ENCODE measurements around the gene ISCA2.
"Not testable (repeated sequence)": the region's sequence is repeated elsewhere in the genome, so short reads cannot be mapped to it uniquely, and the experiment has no call there.

ISCA2 gene

DNA sequence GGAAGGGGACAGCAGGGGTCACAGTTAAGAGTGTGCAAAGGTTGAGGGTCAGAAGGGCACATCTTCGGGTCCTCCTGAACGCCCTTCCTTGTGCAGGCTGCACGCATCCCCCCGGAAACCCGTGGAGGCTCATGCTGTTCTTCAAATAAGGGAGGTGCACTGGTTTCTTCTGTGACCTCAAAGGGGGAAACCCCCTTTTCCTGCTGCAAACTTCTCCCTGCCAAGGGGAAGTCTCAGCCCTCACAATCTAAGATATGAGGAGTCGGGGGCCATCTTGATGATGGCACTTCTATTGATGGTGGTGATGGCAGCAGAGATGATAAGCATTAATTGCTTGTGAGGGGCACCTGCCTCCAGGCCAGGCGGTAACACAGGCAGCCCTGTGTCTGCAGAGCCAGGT, 40.0 kb downstream of the ISCA2 start:
- no peak overlapping the region for H3K9ac ChIP-seq (ENCODE audit: low read length)
- H3K4me2 ChIP-seq (ENCODE audit: low read length) = no peak overlapping the region
- no peaks in the 10 kb centered on the region for H3K9me3 ChIP-seq (ENCODE audit: insufficient read depth, low read length)
- TF ChIP-seq, protein P1, sequence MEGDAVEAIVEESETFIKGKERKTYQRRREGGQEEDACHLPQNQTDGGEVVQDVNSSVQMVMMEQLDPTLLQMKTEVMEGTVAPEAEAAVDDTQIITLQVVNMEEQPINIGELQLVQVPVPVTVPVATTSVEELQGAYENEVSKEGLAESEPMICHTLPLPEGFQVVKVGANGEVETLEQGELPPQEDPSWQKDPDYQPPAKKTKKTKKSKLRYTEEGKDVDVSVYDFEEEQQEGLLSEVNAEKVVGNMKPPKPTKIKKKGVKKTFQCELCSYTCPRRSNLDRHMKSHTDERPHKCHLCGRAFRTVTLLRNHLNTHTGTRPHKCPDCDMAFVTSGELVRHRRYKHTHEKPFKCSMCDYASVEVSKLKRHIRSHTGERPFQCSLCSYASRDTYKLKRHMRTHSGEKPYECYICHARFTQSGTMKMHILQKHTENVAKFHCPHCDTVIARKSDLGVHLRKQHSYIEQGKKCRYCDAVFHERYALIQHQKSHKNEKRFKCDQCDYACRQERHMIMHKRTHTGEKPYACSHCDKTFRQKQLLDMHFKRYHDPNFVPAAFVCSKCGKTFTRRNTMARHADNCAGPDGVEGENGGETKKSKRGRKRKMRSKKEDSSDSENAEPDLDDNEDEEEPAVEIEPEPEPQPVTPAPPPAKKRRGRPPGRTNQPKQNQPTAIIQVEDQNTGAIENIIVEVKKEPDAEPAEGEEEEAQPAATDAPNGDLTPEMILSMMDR (IDR thresholded peaks at IDR 0.05; ENCODE audit: low read depth, low read length) = no peak
- no peak for TF ChIP-seq EZH2phosphoT487 (IDR thresholded peaks at IDR 0.05; ENCODE audit: low read depth)
- H3K79me2 ChIP-seq (ENCODE audit: low read length) = no peaks in the 10 kb centered on the region
- no peak overlapping the region for H3K4me3 ChIP-seq (ENCODE audit: low read length)
- no peaks in the 10 kb centered on the region for H3K4me1 ChIP-seq (ENCODE audit: low read length)
- no peaks in the 10 kb centered on the region for H3K27me3 ChIP-seq (ENCODE audit: low read depth, low read length)
- H3K36me3 ChIP-seq (replicated peaks; ENCODE audit: low read depth, low read length) = no peaks in the 10 kb centered on the region
- no peak overlapping the region for H2AFZ ChIP-seq (ENCODE audit: low read depth, low read length)
- H3K27ac ChIP-seq (ENCODE audit: low read length) = no peak overlapping the region
- no peaks in the 10 kb centered on the region for H4K20me1 ChIP-seq (ENCODE audit: insufficient read depth, low read length)

DNA sequence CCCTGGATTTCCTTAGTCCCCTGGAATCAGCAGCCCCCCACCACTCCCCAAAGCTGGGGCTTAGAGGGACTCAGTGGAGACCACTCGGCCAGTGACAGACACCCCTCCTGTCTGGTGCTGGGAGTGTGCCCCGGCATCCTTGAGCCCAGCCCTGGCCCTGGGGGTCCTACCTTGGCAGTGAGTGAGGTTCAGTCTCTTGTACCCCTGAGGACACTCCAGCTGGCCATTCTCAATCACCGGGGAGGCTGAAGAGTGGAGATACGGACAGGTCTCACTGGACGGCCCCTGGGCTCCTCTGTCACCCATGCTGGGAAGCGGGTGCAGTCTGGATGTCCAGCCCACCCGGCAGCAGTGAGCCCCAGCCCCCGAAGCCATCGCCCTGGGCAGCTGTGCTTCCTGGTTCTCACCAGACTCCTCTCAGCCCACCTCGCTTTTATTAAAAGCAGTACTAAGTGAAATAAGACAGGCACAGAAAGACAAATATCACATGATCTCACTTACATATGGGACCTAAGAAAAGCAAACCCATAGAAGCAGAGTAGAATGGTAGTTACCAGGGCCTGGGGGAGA, 42.3 kb downstream of the ISCA2 start:
- Histone ChIP-seq H3K27me3 (ENCODE audit: low read depth, low read length) (no peaks in the 10 kb centered on the region), H3K79me2 (ENCODE audit: low read length) (no peaks in the 10 kb centered on the region), H2AFZ (ENCODE audit: low read depth, low read length) (no peak overlapping the region), H3K4me3 (ENCODE audit: low read length) (no peak overlapping the region), H3K36me3 (replicated peaks; ENCODE audit: low read depth, low read length) (no peaks in the 10 kb centered on the region), H3K9me3 (ENCODE audit: insufficient read depth, low read length) (no peaks in the 10 kb centered on the region), H3K9ac (ENCODE audit: low read length) (no peak overlapping the region), H3K4me2 (ENCODE audit: low read length) (no peak overlapping the region), H3K27ac (ENCODE audit: low read length) (no peak overlapping the region), H4K20me1 (ENCODE audit: insufficient read depth, low read length) (no peaks in the 10 kb centered on the region), H3K4me1 (ENCODE audit: low read length) (no peaks in the 10 kb centered on the region)
- TF ChIP-seq EZH2phosphoT487 (IDR thresholded peaks at IDR 0.05; ENCODE audit: low read depth) = no peak

DNA sequence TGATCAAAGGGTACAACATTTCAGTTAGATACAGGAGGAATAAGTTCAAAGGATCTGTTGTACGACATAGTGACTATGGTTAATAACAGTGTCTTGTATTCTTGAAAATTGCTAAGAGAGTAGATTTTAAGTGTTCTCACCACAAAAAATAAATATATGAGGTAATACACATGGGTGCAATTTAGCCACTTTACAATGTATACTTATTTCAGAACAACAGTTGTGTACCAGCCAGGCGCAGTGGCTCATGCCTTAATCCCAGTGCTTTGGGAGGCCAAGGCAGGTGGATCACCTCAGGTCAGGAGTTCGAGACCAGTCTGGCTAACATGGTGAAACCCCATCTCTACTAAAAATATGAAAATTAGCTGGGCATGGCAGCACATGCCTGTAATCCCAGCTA, 42.8 kb downstream of the ISCA2 start:
- H2AFZ ChIP-seq (ENCODE audit: low read depth, low read length); H3K27ac ChIP-seq (ENCODE audit: low read length); H3K4me2 ChIP-seq (ENCODE audit: low read length): not testable (repeated sequence)

DNA sequence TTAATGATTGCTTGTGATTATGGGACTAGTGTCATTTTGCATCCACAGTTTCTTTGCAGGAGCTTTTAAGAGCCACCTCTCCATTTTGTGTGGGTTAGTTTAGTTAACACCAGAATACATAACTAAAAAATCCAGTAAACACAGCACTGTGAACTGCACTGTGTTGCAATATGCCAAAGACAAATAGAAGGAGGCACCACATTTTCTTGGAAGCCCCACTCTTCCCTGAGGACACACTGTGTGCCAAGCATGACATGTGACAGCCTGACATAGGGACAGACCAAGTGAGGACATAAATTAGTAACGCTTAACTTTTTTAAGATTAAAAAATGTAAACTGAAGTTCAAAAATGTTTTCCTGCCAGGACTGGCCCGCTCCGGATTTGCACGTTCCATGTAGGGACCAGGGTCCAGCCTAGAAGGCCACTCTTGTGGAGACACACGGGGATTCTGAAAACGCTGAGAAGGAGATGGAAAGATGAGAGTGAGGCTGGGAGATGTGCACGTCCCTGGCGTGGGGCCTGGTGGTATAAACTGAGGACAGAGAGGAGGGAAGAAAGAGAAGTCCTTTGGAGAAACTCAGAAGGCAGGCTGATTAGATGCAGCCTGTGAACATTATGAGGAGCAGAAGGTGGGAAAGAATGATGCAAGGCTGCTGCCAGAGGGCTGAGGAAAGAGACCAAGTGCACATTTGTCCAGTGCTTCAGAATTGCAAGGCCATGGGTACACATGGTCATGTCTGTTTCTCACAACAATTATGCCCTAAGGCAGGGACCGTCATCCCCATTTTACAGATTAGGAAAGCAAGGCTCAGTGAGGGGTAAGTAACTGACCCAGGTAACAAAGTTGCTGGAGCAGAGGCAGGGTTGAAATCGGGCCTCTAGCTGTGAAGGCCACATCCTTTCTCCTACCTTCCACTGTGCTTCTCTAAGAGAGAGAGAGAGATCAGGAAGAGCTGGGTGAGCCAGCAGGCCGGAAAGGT, 45.1 kb downstream of the ISCA2 start:
- no peak overlapping the region for H3K4me3 ChIP-seq (ENCODE audit: low read length)
- H3K9ac ChIP-seq (ENCODE audit: low read length) = no peak overlapping the region
- H3K4me2 ChIP-seq (ENCODE audit: low read length) = no peak overlapping the region
- TF ChIP-seq EZH2phosphoT487 (IDR thresholded peaks at IDR 0.05; ENCODE audit: low read depth) = no peak
- TF ChIP-seq, protein P1 (IDR thresholded peaks at IDR 0.05; ENCODE audit: low read depth, low read length) = no peak
- H3K27ac ChIP-seq (ENCODE audit: low read length) = no peak overlapping the region
- H2AFZ ChIP-seq (ENCODE audit: low read depth, low read length) = no peak overlapping the region
- no peaks in the 10 kb centered on the region for H3K9me3 ChIP-seq (ENCODE audit: insufficient read depth, low read length)
- H3K36me3 ChIP-seq (replicated peaks; ENCODE audit: low read depth, low read length) = no peaks in the 10 kb centered on the region
- H3K27me3 ChIP-seq (ENCODE audit: low read depth, low read length) = peaks cover 8% of the 10 kb centered on the region; the same call in 1 of the 2 replicates
- no peaks in the 10 kb centered on the region for H4K20me1 ChIP-seq (ENCODE audit: insufficient read depth, low read length)
- H3K79me2 ChIP-seq (ENCODE audit: low read length) = no peaks in the 10 kb centered on the region
- H3K4me1 ChIP-seq (ENCODE audit: low read length) = no peaks in the 10 kb centered on the region

More for the DNA sequence above, 42.8 kb downstream of the ISCA2 start:
- not testable (repeated sequence) for H3K9me3 ChIP-seq (ENCODE audit: insufficient read depth, low read length); H4K20me1 ChIP-seq (ENCODE audit: insufficient read depth, low read length); H3K4me1 ChIP-seq (ENCODE audit: low read length); H3K4me3 ChIP-seq (ENCODE audit: low read length); H3K9ac ChIP-seq (ENCODE audit: low read length); H3K79me2 ChIP-seq (ENCODE audit: low read length); H3K36me3 ChIP-seq (replicated peaks; ENCODE audit: low read depth, low read length); H3K27me3 ChIP-seq (ENCODE audit: low read depth, low read length)

DNA sequence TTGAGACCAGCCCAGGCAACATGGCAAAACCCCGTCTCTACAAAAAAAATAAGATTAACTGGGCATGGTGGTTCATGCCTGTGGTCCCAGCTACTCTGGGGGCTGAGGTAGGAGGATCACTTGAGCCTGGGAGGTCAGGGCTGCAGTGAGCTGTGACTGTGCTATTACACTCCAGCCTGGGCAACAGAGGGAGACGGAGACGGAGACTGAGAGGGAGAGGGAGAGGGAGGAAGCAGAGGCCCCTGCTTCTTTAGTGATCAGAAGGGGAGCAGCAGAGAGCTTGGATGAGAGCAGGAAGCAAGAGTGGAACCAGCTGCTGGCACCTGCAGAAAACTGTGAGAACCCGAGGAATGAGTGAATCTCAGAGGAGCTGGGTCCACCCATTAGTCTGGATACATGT, 45.9 kb downstream of the ISCA2 start:
- H3K27ac ChIP-seq (ENCODE audit: low read length) = no peak overlapping the region
- H3K4me1 ChIP-seq (ENCODE audit: low read length) = no peaks in the 10 kb centered on the region
- H3K9ac ChIP-seq (ENCODE audit: low read length) = no peak overlapping the region
- no peak for TF ChIP-seq EZH2phosphoT487 (IDR thresholded peaks at IDR 0.05; ENCODE audit: low read depth)
- TF ChIP-seq, protein P1 (IDR thresholded peaks at IDR 0.05; ENCODE audit: low read depth, low read length) = no peak
- no peak overlapping the region for H3K4me3 ChIP-seq (ENCODE audit: low read length)
- no peak overlapping the region for H2AFZ ChIP-seq (ENCODE audit: low read depth, low read length)
- no peaks in the 10 kb centered on the region for H4K20me1 ChIP-seq (ENCODE audit: insufficient read depth, low read length)
- H3K79me2 ChIP-seq (ENCODE audit: low read length) = no peaks in the 10 kb centered on the region
- H3K36me3 ChIP-seq (replicated peaks; ENCODE audit: low read depth, low read length) = no peaks in the 10 kb centered on the region
- H3K27me3 ChIP-seq (ENCODE audit: low read depth, low read length) = peaks cover 16% of the 10 kb centered on the region
- H3K4me2 ChIP-seq (ENCODE audit: low read length) = no peak overlapping the region
- no peaks in the 10 kb centered on the region for H3K9me3 ChIP-seq (ENCODE audit: insufficient read depth, low read length)

Data from OCI-LY3 (cell line).